ENCODE data around the gene ARHGDIB.

The ARHGDIB gene

GRCh38 chr12:14931359-14931758 is 30.0 kb downstream of the ARHGDIB start:
- DNase-seq (ENCODE audit: low read depth, low spot score): no peak

DNA sequence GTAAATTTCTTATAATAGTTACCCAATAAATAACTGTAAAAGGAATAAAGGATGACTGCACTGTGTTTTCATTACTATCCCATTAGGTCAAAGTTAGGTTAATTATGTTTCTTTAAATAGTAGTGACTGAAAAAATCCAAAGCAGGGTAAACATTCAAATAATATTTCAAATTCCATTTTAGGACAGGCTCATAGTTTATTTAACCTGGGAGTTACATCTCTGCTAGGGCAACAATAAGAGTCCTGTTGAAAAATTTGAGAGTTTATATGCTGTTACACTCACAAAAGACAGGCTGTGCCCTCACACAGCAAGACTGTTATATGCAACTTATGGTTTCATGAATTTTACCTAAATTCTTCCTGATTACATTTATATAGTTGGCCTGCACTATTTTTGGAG is 31.1 kb downstream of the ARHGDIB start:
- DNase-seq (ENCODE audit: low read depth, low spot score): no peak

DNA sequence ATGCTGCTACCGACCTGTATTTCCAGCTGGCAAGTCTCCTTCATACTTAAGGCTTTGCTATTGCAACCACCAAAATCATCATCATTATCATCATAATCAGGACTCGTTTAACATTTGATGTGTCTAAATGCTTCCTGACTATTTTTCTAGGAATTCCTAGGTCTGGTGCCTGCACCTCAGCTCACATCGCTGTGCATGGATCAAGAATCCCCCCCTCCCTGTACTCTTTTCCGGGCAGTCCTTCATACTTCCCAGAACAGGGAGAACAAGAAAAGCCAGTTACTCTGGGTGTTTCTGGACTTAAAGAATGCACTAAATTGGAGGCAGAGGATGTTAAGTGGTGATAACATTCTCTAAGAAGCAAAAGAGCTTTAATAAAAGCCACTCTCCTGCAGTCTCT is 32.5 kb downstream of the ARHGDIB start:
- no peak for DNase-seq (ENCODE audit: low read depth, low spot score)

- DNase-seq (ENCODE audit: low read depth, low spot score): no peak
Measured at GRCh38 chr12:14927267-14927666, 34.1 kb downstream of the ARHGDIB start.

DNA sequence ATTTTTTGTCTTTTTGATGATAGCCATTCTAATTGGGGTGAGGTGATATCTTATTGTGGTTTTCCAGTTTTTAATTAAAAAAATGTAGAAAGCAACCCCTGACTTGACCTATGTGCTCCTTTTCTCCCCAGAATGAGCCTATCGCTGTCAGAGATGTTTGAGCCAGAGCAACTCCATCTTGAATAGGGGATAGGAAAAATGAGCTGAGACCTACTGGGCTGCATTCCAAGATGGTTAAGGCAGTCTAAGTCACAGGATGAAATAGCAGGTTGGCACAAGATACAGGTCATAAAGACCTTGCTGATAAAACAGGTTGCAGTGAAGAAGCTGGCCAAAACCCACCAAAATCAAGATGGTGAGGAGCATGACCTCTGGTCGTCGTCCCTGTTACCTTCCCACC is 36.9 kb downstream of the ARHGDIB start:
- no peak for DNase-seq (ENCODE audit: low read depth, low spot score)

- DNase-seq (ENCODE audit: low read depth, low spot score): no peak
Measured at GRCh38 chr12:14923944-14924343, 37.5 kb downstream of the ARHGDIB start.

DNA sequence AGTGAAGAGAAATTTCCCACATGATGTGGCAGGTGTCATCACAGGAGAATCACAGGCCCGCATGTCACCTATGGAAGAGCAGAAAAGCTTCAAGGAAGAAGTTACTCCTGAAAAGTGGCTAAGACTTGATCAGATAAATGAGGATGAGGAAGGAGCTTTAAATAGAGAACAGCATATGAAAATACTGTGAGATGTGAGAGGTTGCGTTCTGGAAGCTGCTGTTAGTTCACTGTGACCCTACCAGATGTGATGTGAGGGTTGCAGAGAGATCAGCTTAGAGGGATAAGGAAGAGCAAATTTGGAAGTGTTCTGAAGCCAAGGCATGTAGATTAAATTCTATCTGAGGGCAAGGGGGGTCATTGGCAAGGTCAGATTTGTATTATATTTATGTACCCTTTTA is 40.2 kb downstream of the ARHGDIB start:
- DNase-seq (ENCODE audit: low read depth, low spot score): no peak

- no peak for DNase-seq (ENCODE audit: low read depth, low spot score)
Measured at GRCh38 chr12:14920475-14921126, 40.8 kb downstream of the ARHGDIB start.

DNA sequence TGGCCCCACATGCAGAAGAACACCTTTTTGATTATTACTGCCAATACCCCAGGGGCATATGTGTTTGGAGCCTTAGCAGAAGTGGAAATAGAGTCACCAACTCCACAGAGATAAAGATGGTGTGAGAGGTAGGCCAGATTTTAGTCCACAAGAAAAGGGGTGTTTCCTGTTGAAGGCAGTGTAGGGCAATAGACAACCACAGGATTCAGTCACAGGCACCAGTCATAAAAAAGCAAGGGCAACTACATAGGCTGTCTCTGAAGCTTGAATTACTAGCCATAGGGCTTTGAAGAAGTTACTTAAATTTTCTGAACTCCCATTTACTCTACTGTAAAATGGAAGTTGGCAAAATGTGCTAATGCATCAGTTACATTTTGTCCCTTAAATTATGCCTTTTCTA is 41.9 kb downstream of the ARHGDIB start:
- no peak for DNase-seq (ENCODE audit: low read depth, low spot score)

DNA sequence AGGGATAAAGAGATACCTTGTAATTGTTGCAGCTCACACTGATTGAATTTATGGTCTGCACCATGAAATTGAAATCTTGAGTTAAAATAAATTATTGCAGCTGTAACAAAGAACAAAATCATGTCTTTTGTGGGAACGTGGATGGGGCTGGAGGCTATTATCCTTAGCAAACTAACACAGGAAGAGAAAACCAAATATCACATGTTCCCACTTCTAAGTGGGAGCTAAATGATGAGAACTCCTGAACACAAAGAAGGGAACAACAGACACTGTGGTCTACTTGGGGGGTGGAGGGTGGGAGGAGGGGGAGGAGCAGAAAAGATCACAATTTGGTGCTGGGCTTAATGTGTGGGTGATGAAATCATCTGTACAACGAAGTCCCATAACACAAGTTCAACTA is 45.7 kb downstream of the ARHGDIB start:
- no peak for DNase-seq (ENCODE audit: low read depth, low spot score)

DNA sequence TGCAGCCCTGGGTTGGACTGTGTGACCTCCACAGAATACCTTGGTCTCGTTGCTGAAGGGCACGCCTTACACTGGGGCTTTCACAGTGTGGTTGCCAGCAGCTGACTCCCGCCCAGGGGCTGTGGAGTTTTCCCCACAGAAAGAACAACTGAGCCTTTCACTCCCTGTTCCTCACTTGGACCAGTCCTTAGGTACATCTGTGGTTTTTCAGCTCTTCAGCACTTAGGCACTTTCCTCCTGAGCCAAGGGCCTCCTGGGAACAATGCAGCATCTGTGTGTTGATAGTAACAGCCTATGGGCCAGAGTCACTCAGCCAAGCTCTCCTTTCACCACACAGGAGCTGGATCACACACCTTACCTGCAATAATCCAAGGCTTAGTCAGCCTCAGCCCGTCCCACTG is 48.0 kb downstream of the ARHGDIB start:
- DNase-seq (ENCODE audit: low read depth, low spot score): no peak

DNA sequence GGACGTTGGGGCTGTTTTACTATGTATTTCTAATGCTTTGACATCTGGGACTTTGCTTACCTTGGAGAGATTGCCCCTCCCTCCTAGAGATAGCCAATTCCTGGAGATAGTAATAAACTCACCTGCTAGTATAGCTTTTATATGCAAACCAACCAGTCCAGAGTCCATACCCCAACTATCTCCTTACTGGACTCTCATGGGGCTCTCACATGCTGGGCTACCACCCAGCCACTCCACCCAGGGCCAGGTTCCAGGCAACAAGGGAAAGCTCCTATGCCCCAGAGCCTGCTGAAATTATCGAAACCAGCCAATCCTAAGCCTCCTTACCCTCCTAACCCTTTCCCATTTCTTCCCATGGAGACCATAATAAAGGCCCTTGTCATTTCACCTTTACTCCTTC is 50.3 kb downstream of the ARHGDIB start:
- DNase-seq (ENCODE audit: low read depth, low spot score): no peak

DNA sequence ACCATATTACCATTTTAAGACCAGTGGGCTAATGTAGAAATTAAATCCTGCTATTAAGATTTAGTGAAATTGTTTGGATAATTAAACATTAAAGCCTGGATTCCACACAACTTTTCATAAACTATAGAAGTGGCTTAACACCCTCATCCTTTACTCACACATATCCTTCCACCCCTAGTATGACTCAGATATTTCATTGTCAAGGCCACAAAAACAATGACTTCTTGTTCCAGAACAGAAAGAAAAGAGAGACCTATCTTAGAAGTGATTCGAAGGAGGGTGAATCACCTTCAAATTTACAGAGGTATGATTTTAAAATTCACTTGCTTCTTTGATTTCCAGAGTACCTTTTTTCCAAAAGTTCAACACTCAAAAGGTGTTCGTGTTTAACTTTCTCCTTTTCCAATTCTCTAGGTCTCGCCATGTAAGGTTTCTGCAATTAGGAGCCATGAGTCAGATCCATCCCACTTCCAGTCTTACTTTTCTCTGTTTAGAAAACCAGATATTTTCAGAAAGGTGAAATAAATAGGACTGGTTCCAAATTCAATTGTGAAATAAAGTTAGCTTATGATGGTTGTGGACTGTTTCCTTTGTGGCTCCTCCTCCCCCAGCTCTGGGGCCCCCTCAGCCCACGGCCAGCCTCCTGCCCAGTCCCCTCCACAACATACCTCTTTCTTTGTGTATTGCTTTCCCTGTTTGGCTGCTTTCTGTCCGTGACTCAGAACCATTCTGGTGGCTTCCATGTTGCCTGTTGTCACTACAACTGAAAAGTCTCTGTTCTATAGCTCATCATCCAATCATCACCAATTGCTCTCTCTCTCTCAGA is 51.1 kb downstream of the ARHGDIB start:
- no peak for DNase-seq (ENCODE audit: low read depth, low spot score)

- no peak for DNase-seq (ENCODE audit: low read depth, low spot score)
Measured at GRCh38 chr12:14907953-14908352, 53.4 kb downstream of the ARHGDIB start.

- no peak for DNase-seq (ENCODE audit: low read depth, low spot score)
Measured at GRCh38 chr12:14906114-14906513, 55.3 kb downstream of the ARHGDIB start.

DNA sequence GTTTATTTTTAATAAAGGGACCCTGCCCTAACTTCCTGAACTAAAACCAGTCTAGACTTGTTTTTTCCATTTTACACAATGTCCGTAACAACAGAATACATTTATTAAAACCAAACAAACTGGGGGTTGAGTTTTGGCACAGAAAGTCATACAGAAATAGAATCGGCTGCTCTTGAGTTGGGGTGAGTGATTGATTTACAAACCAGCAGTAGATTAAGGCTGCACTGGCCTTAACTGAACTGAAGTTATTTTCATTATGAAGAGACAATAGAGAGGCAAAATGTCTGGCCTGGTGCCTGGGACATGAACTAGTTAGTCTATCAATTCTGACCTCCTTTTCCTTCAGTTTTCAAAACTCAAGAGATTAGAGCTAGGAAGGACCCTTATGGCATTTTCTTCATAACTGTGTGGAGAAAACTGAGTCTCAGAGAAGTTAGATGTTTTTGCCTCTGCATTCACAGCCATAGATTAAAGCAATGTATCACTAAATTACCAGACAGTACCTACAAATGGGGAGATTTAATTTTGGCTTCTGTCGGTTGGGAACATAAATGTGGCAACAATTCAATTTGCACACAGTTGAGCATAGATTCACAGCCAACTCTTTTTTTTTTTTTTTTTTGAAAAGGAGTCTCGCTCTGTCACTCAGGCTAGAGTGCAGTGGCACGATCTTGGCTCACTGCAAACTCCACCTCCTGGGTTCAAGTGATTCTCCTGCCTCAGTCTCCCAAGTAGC is 56.0 kb downstream of the ARHGDIB start:
- no peak for DNase-seq (ENCODE audit: low read depth, low spot score)

GRCh38 chr12:14904854-14905253 is 56.5 kb downstream of the ARHGDIB start:
- DNase-seq (ENCODE audit: low read depth, low spot score): no peak

DNA sequence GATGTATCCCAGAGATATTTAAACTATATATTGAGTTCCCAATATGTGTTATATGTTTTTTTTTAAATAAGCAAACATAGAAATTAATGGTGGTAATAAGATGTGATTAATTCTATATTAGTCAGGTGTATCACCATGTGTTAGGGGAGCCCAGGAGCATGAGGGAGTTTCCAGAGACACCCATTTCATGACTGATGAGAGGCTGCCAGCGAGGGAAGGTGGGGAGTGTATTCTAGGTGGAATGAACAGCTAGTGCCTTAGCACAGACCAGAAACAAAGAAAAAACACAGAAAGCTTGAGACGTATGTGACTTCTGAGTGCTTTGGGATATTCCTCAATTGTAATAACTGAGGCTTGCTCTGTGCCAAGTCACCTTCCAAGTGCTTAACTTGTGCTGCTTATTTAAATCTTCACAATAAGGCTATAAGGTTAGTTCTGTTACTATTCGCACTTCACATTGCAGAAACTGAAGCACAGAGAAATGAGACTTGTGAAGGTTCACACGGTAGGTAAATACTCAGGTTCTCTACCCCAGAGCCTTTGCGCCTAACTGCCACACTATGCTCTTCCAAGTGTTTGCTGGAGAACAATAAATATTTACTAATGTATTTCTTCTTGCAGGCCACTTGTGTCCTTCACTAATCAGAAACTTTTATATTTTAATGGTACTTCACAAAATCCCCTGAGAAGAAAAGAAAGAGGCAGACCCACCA is 57.9 kb downstream of the ARHGDIB start:
- no peak for DNase-seq (ENCODE audit: low read depth, low spot score)

GRCh38 chr12:14902465-14902864 is 58.9 kb downstream of the ARHGDIB start:
- no peak for DNase-seq (ENCODE audit: low read depth, low spot score)

GRCh38 chr12:14901228-14901562 is 60.2 kb downstream of the ARHGDIB start:
- DNase-seq (ENCODE audit: low read depth, low spot score): no peak

- no peak for DNase-seq (ENCODE audit: low read depth, low spot score)
Measured at GRCh38 chr12:14900521-14901227, 60.7 kb downstream of the ARHGDIB start.

Data from brain pericyte (primary cell).